NCI-H2196 (cell line): ENCODE measurements around the gene TAOK2.

Source experiments
- DNase-seq: peaks from one replicate; lab custom pipeline; 2025; ENCODE audit not compliant: unreplicated experiment; lab: John Stamatoyannopoulos, UW

TAOK2 gene

GRCh38 chr16:29987371-29988085 is 13.9 kb downstream of the TAOK2 start:
- no peak for DNase-seq

GRCh38 chr16:29988346-29989075 is 14.8 kb downstream of the TAOK2 start:
- no peak for DNase-seq

DNA sequence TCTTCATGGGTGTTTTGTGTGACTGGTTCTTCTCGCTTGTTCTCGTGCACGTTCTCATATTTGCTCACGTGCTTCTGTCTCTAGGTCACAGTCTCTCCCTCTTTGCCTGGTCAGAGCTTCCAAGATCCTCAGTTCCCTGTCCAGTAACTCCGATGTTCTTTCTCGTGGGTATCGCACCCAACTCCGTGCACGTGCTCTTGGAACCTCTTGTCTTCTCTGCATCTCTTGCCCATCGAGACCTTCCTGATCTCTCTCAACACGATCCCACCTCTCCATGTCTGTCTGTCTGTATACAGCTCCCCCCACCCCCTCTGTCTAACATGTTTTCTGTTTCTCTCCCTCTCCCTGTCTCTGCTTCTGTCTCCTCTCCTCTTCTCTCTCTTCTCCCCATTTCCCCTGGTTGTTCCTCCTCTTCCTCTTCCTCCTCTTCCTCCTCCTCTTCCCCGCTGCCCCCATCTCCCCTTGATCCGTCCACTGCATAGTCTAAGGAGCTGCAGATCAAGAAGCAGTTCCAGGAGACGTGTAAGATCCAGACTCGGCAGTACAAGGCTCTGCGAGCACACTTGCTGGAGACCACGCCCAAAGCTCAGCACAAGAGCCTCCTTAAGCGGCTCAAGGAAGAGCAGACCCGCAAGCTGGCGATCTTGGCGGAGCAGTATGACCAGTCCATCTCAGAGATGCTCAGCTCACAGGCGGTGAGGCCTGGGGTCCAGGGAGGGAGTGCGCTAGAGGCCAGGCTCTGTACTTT is 15.6 kb downstream of the TAOK2 start:
- DNase-seq = no peak

DNA sequence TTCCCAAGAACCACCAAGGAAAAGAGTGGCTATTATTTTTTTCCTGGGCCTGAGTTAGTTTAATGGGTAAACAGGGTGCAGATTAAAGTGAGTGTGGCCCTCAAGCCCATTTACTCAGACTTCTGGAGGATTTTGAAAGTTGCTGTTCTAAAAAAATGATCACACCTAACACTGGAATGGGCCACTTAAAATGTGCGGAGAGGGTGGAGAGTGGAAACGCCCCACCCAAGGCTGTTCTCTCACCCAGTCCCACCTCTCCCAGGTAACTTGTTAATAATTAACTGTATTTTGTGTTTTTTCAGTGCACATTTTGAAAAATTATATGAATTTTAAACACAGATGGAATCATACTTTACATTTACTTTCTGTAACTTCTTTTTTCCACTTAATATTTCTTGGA is 16.4 kb downstream of the TAOK2 start:
- no peak for DNase-seq

DNA sequence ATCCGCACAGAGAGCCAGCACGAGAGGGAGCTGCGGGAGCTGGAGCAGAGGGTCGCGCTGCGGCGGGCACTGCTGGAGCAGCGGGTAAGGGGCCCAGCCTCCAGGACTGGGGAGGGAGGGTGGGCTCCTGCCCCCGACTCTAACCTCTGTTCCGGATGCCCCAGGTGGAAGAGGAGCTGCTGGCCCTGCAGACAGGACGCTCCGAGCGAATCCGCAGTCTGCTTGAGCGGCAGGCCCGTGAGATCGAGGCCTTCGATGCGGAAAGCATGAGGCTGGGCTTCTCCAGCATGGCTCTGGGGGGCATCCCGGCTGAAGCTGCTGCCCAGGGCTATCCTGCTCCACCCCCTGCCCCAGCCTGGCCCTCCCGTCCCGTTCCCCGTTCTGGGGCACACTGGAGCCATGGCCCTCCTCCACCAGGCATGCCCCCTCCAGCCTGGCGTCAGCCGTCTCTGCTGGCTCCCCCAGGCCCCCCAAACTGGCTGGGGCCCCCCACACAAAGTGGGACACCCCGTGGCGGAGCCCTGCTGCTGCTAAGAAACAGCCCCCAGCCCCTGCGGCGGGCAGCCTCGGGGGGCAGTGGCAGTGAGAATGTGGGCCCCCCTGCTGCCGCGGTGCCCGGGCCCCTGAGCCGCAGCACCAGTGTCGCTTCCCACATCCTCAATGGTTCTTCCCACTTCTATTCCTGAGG is 17.4 kb downstream of the TAOK2 start:
- no peak for DNase-seq

DNA sequence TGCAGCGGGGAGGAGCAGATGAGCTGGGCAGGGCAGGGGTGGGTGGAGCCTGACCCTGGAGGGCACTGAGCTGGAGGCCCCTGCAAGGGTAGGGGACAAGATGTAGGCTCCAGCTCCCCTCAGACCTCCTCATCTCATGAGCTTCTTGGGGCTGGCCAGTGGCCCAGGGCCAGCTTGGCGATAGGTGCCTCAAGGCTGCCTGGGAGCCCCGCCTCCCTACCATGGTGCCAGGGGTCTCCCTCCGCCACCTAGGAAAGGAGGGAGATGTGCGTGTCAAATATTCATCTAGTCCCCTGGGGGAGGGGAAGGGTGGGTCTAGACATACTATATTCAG is 17.9 kb downstream of the TAOK2 start:
- no peak for DNase-seq

DNA sequence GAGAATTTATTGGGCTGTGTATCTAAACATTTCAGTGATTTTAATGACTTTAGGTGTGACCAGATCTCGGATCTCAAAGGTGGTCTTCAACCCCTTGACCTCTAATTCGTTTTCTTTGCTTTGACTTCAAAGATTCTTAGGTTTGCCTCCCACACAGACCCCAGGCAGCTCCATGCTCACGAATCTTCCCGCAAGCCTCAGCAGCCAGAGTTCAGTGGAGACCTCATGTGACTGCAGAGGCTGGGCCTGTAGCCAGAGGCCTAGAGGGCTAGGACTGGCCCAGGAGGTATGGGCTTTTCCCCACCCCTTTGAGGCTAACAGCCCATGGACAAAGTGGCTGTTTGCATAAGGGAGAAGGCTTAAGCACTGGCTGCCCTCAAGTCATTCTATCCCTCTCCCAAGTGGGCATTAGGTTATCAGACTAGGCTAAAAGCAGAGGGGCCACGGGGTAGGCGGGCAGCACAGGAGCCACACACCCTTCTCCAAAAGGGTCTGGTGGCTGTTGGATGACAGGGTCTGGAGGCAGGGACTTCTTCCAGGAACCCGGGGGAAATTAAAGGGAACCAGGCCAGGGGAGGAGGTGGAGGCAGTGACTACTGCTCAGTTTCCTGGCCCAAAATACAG is 18.8 kb downstream of the TAOK2 start:
- peak; percentile 68 for DNase-seq

DNA sequence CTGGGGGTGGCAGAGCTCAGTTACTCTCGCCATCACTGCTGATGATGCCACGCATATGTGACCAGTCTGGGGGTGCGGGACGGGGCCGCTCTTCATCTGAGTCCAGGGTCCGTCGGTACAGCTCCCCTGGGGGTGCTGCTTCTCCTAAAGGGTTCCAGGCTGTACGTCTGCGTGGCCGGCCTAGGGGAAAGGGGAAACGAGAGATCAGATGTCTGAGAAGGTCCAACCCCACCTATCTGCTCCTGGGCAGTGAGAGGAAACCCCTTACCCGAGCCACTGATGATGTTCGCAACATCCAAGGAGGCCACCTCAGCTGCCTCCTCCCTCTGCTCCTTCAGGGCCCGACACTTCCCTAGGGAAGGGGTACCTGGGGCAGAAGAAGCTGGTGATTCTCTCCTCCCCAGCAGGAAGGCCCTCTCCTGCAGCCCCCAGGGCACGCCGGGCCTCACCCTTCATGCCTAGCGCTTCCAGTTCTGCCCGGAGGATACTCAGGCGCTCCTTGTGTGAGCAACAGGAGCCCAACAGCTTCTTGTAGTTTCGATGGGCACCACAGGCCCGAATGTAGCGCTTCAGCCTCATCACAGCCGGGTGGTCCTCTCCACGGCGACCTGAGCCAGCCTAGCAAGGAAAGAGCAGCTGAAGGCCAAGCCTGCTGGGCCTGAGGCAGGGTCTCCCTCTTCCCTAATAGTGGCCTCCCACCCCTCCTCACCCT is 19.7 kb downstream of the TAOK2 start:
- no peak for DNase-seq

GRCh38 chr16:29993903-29994599 is 20.4 kb downstream of the TAOK2 start:
- DNase-seq = no peak

GRCh38 chr16:29994600-29995323 is 21.1 kb downstream of the TAOK2 start:
- DNase-seq = no peak

- peak; percentile 92 for DNase-seq
Observed at GRCh38 chr16:29995324-29995910, 21.7 kb downstream of the TAOK2 start, which contains the start of gene HIRIP3. TSS of gene HIRIP3 (minus strand) at chr16:29995617. CDS start at chr16:29995605, 12 bp downstream.

GRCh38 chr16:29995911-29996765 is 22.5 kb downstream of the TAOK2 start, which contains the start of gene INO80E:
TSS of gene INO80E (plus strand) at chr16:29996241. CDS start at chr16:29996311, 70 bp downstream.
- DNase-seq = peak; percentile 97

DNA sequence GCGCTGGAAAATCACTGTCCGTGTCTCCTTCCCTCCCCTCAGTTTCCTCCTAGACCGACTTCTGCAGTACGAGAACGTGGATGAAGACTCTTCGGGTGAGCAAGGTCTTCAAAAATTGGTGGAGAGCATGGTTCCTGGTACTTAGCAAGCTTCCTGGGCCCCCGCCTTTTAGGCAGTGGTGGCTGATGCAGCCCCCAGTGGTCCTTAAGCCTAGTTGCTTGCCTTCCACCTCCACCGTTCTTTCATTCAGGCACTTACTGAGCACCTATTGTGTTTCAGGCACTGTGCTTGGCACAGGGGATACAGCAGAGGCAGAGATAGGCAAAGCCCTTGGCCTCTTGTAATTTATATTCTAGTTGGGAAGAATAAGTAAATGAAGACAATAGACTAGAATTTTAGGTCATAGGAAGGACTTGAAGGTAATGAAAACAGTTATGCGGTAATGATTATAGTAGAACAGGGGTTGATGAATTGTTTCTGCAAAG is 23.1 kb downstream of the TAOK2 start:
- DNase-seq = no peak

DNA sequence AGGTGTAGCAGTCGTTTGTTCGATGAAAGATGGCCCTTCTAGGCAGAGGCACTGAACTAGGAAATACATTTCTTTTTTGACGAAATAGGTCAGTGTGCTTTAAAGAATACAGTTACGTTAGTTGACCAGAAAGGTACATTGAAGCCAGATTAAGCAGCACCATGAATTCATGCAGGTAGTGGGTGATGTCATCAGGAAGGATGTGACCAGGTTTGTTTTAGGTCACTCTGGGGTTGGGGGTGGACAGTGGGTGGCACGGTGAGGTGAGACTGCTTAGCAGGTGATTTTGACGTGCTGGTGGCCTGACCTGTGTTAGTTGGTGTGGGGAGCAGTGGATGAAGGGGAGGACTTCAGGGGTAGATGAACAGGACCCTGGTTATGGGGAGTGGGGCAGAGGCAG is 25.9 kb downstream of the TAOK2 start:
- DNase-seq = no peak

DNA sequence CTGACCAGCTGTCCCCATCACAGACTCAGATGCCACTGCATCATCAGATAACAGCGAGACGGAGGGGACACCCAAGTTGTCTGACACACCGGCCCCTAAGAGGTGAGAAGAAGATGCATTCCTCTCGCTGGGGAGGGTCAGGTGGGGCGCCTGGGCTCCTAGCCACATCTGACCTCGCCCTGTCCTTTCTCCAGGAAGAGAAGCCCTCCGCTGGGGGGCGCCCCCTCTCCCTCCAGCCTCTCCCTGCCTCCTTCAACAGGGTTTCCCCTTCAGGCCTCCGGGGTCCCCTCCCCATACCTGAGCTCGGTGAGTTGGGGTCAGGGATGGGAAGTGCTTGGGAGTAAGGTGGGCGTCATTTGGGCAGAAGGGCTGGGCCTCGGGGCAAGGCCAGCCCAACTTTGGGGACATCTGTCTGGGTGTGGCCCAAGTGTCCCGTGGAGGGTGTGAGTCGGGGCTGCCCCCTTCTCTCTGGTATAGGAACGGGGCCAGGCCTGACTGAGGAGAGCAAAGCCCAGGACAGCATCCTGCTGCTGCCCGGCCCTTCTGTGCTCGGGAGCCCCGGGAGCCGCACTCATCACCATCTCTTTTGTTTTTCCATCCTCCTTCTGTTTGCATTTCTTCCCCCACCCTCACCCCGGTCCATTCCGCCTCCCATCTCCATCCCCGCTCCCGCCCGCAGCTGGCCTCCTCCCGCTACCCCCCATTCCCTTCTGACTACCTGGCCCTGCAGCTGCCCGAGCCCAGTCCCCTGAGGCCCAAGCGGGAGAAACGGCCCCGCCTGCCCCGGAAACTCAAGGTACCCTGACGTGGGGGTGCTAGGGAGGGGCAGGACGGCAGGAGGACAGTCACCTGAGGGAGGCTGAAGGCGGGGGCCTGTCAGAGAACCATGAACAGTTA is 27.3 kb downstream of the TAOK2 start:
- DNase-seq = no peak

DNA sequence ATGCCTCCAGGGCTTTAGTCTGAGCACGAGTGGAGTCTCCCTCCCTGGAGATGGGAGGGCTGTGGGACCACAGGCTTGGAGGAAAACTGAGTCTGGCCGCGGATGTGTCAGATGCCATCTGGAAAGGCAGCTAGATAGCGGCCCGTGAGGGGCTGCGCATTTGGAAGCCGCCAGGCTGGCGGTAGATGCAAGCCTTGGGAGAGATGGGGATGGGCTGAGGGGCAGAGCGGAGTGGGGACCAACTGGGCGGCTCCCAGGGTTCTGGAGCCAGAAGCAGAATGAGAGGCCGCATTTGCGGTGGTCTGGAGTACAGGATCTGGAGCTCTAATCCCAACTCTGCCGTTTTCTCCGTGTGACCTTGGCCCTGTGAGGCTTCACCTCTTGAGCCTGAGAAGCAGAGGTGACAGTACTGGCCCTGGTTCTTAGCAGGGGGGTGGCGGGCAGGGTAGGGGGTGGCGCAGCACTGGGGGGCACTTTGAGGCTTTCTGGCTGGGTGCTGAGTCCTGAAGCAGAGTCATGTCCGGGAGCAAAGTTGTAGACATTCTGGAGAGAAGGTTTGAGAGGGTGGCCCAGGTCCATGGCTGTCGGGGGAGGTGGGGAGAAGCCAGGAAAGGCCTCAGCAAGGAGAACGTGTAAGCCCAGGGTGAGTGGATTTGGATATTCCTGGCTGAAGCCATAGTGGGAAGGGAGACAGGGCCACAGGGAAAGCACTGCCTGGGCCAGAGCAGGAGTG is 29.1 kb downstream of the TAOK2 start:
- DNase-seq = no peak
